GM19463 (cell line): ENCODE measurements around the gene NUDT2.
A peak's percentile ranks its signal among the peaks of the same experiment; 100 is the strongest.

ENCODE experiments used
- ATAC-seq: cut with Tn5 transposase; IDR thresholded peaks from one replicate; pipeline ENCODE4 v1.9.1; 2021; ENCODE audit warnings: mild to moderate bottlenecking, moderate library complexity; ENCODE audit not compliant: unreplicated experiment

The NUDT2 gene

DNA sequence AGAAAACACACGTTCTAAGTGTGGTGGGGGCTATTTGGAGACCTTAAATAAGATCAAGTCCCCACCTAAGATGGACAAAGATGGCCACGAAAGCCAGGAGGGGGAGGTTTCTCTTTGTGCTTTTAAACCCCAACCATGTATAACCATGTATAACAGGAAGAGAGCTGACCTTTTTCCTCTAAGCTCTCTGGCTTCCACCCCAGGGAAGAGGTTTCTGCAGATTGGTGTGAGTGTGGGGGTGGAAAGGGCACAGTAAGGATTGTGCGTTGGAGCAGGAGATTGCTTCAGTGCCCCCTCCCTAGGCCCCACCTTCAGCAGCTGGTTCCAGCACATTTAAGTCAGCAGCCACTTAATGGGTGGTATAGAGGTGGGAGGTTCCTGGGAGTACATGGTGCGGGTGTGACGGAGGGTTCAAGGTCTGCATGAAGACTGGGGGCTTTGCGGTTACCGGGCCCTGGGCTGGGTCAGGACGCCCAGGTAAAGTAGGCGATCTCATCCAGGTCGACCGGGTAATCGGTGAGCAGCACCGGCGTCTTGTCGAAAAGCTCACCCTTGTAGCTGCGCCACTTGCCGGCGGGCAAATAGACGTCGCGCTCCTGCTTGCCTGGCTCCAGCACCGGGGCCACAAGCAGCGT, 41.1 kb downstream of the NUDT2 start:
- ATAC-seq = no peak

DNA sequence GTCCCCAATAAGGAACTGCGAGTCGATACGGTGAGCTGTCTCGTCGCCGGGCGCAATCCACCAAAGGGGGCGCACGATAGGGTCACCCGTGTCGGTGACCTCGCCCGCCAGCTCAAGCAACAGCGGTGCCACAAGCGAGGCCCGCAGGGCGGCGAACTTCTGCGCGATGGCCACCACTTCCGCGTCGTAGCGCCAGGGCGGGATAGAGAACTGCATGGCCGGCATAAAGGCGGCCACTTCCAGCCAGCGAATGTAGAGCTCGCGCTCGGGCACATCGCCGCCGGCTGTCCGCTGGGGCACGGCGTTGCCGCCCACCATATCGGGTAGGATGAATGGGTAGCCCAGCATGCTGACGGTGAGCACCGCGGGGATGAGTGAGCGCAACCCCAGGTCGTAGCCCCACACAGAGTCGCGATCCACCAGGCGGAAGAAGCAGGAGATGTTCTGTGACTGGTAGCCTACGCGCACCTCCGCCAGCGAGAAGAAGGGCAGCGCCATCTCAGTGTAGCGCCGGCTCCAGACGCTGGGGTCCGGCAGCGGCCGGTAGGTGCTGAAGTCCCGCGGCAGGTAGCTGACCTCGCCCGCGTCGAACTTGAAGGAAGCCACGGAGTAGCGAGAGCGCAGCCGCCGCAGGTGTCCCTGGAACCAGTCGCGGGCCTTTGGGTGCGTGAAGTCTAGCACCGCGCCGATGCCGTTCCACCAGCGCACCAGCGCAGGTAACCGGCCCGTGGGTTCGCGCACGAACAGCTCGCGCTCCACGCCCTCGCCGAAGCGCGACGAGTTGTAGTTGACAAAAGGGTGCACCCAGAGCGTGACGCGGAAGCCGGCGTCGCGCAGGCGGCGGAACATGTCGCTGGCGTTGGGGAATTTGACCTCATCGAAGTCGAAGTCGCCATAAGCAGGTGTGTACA, 41.9 kb downstream of the NUDT2 start:
- no peak for ATAC-seq

DNA sequence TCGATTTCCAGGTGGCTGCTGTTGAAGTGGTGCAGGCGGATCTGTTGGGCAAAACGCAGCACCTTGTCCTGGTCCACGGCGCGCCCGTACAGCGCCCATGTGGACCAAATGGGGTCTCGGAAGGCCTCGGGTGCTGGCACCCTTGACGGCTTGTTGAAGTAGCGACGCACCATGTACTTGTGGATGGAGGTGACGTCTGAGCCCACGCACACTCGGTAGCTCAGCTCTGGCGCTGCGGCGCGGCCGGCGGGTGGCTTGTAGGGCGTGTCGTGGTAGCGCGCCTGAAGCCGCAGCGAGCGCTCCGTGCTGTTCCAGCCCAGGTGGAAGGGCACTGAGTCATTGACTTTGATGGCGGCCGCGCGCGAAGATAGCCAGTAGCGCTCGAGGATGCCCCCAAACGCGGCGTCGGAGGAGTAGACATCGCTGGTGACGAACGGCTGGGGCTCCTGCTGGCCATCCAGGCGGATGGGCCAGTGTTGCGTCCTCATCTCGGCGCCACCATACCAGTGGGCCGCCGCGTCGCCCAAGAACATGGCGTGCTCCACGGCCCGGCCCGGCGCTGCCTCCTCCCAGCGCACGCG, 42.6 kb downstream of the NUDT2 start:
- ATAC-seq = no peak

DNA sequence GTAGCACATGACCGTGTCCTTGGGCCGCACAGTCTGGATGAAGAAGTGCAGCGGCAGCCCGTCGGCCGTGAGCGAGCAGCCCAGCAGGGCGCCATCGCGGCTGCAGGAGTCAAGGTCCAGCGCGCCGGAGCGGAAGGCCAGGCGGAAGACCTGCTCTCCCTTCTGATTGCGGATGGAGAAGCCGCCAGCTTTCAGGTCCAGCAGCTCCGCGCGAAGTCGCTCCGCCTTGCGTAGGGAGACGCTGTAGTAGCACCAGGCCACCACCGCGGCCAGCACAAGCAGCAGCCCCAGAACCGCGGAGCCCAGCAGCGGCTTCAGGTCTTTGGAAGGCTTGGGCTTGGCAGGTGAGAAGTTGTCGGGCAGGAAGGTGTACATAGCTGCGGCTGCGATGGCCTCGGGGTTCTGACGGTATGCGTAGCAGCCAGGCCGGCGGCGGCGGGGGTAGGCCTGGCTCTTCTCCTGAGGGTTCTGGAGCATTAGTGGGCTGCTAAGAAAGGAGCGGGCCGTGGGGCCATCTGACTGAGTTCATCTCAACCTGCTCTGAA, 43.2 kb downstream of the NUDT2 start:
- ATAC-seq = no peak

DNA sequence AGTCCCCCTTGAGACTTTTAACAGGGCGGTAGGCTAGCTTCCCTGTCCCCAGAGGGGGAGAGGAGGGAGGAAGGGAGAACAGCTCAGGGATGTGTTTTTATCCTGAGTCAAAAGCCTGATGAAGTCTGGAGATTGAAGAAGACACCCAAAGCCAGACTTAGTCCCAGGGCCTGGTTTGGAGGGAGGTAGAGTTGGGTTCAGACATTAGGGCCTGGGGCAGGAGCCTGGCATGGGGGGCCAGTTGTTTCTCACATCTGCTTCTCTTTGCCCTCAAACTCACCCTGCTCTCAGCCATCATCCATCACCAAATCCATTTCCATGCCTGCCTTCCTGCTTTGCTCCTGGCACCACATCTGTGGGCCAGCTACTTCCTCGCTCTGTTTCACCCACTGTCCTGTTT, 44.4 kb downstream of the NUDT2 start:
- ATAC-seq = no peak

DNA sequence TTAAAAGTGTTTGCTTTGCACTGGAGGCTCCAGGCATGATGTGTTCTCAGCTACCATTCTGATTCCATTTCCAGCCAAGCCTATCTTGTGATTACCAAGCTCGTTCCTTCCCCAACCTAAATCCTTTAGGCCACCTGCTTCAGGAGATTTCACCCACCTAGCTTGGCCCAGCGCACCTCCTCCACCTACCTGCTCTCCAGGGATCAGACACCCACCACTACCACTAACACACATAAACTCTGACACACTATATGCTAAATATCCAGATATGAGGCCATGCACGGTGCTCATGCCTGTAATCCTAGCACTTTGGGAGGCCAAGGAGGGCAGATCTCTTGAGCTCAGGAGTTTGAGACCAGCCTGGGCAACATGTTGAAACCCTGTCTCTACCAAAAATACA, 45.0 kb downstream of the NUDT2 start:
- no peak for ATAC-seq

DNA sequence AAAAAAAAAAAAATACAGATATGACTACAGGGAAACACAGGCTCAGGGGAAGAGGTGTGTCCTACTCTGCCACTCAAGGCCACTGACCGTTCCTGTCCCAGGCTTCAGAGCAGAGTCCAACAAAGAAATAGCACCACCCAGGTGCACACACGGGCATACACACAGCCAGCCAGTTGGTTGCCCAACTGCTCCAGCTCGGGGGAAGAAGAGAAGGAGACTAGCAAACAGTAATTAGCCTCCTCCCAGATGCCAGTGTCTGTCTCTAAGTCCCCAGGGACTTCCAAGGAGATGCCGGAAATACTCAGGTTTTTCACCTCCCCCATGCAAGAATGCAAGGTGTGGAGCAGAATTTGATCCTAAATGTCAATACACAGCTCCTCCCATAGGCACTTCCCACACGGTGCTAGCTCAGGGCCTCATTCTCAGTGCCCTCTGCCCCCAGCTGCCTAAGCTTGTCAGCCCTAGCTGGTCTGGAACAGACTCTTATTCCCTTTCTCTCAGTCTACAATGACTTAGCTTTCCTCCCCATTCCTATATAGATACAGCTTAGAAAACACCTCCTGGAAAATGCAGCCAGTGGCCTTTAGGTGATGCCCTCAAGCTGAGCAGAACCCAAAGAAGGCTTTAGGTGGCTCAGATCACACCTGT, 45.7 kb downstream of the NUDT2 start:
- ATAC-seq = no peak

DNA sequence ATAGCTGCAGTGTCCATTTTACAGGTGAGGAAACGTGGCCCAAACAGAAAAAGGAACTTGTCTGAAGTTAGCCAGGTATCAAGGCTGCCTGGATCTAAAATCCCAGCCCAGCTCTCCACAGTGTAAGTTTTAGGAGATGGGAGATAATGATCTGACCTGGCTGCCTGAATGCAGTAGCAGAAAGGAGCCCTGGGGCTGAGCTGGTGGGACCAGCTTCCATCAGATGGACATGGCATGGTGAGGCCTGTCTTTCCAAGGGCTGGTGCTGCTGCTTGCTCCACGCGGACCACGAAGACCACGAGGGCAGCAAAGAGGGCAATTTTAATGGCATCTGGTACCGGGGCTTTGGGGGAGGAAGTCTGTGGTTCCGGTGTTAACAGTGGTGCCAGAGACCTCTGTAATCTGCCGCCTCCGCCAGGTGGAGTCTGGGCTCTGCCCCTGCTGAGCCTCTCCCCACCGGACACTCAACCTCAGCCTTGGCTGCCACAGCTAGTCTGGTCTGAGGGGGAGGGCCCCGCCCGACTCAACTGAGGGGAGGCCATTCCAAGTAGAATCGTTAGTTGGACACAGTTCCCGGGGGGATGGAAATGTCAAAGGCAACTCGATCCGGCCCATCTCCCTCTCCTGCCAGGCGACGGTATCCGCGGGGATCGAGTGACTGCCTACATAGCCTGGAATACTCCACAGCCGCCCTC, 46.7 kb downstream of the NUDT2 start:
- no peak for ATAC-seq

DNA sequence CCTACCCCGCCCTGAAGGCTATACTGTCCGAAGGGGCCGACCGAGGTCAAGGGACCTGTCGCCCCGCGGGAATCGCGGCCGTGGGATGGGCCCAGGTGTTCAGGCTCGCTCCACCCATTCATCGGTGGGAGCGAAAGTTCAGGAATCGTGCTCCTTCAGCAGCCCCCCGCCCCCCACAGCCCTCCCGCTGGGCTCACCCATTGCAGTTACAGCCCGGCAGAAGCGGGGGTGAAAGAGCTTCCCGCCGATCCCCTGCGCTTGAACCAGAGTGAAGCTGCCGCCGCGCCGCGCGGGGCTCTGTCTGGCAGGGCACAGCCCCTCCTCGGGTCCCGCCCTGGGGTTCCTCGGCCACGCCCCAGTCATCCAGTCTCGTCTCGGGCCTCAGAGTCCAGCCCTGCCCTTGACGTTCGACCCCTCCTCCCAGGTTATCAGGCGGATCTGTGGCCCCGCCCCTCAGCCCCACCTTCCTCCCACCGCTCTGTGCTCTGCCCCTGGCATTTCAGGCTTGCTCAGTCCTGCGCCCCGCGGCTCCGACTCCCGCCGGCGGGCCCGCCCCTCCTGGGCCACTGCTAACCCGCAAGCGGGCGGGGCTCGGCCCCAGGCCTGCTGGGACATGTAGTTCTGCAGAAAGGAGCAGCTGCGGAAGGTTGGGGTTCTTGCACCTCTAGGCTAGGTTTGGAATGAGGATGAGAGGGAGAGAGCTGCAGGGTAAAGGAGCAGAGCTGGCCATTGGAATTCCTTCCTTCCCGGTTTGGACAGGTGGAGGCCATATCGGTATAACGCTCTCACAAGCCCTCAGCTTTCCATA, 47.4 kb downstream of the NUDT2 start, which contains the start of gene MYORG:
TSS of gene MYORG (minus strand) at position 303 of the 808 bp plus-strand sequence. CDS start 3,955 bp downstream, outside the sequence.
- ATAC-seq = peak; percentile 82

DNA sequence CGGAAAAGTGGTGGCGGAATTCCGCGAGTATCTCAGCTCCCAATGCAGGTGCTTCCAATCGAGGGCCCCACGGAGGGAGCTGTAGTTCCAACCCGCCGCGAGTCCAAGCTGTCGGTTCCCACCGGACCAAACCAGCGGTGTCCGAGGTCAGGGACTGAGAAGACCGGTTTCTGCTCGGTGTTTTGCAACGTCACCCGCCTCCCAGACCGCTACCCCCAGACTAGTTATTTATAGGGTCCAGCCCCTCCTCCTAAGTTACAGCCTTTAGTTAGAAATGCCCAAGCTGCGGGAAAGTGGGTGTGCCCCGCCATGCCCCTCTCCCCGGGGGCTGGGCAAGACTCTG, 48.0 kb downstream of the NUDT2 start:
- ATAC-seq = no peak

DNA sequence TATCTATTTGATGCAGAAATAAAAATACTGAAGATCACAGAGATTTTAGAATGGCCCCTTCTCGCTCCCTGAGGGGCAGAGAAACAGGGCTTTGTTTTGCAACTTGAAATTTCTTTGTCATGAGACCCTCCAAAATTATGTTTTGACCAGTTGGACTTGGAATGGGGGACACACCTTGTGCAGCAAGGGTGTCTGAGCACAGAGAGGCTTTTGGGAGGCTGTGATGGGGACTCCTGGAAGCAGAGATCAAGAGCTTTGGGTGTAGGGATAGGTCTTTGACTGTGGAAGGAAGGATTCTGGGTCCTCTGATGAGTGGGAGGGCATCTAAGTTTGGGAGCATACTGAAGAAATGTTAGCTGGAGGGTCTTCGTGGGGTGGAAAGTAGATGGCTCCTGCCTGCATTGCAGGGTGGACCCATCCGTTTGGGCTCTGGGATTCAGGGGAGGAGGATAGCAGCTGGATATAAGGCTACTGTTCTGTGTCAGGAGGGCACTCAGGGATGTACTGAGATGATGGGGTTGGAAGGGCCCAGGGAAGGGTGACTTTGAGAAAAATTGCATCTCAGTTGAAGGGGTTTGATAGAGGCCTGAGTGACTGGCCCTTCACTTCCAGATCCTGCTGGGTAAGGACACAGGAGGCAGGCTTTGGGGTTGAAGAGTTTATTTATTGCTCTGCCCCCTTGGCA, 49.1 kb downstream of the NUDT2 start:
- no peak for ATAC-seq

DNA sequence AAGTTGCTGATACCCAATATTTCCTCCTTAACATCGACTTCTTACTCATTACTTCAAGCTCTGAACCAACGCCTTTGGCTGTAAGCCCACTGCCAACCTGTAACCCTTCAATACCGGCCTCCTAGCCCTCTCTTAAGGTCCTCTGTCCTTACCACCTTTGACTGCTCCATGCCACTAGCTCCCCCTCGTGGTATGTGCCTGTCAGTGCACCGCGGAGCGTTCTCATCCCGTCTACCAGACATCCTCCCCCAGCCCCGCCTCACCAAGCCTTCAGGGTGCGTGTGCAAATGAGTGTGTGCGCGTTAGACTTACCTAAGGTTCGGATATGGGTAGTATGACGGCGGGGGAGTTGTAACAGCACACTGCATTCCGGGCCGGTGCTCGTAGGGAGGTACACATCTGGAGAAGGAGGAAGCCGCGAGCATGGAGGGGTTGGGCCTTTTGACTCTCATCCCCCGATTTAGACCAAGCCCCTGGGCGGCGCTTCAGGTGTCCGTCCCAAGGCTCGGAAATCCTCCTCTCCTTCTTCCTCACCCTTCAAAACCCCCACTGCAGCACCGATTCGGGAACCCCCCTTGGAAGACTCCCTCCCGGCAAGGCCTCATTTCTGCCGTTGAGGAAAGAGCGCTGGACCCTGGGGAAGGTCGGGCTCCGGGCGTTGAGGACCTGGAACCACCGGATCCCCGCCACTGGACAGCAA, 50.1 kb downstream of the NUDT2 start:
- ATAC-seq = peak; percentile 19

DNA sequence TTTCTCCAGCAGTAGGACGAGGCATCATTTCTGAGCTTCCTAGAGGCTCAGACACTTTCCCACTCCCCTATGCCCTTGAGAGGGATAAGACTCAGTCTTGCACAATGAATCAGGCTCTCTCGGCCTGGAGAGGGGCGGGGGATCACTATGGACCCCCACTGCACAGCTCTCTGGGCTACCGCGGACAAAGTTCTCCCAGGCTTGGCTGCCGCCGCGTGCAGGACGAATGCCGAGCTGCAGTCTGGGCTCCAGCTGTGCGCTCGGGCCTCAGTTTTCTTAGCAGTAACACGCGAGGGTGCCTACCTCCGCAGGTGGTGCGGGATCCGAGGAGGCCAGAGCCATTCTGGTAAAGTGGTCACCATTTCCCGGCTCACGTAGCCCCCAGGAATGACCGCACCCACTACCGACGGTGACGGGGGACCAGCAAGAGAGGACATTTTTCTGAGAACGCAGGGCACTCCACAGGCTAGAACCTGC, 50.7 kb downstream of the NUDT2 start:
- no peak for ATAC-seq

DNA sequence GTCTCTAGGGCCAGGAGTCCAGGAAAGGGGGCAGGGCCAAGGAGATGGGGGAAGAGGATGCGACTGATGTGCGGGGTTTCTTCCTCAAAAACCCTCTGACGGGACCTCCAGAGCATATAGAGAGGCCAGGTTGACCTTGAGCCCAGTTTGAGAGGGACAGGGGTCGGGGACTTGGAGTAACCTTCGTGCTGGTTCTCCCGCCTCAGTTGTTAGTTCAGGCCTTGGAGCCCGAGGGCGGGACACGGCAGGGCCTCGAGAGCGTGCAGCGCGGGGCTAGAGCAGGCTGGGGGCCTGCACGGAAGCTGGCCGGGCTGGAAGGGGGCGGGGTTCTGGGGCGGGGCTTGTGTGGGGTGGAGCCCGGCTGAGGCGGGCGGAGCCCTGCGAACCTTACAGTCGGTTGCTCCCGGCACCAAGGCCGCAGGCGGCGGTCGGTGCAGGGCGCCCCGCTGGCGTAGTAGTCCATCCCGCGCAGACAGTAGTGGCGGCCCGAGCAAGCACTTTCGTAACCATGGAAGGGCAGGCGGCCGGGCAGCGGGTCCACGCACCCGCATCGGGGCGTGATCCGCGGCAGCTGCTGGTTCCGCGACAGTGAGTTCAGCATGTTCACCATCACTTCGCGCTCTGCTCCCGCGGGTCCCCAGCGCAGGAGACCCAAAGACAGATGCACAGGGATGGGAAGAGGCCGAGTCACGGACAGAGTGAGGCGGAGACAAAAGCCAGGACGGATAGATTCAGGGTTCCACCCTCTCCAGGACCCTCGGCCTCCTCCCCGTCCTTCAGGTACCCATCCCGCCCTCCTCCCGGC, 51.3 kb downstream of the NUDT2 start:
- peak; percentile 33 for ATAC-seq

DNA sequence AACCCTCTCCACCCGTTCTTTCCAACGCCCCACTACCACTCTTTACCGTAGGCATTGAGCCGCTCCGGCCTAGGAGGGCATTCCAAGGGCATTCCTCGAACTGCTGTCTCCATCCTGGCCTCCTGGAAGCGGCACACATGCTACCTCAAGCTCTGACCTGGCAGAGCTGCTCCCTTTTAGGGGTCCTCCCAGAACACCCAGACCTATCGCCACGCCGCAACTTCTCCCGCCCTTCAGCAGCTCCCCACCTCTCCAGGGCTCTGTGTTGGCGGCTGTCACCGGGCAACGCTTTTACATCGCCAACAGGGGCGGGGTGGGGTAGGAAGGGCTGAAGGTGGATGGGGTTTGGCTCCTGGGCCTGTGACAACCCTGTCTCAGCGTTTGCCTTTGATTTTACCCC, 52.0 kb downstream of the NUDT2 start:
- no peak for ATAC-seq

DNA sequence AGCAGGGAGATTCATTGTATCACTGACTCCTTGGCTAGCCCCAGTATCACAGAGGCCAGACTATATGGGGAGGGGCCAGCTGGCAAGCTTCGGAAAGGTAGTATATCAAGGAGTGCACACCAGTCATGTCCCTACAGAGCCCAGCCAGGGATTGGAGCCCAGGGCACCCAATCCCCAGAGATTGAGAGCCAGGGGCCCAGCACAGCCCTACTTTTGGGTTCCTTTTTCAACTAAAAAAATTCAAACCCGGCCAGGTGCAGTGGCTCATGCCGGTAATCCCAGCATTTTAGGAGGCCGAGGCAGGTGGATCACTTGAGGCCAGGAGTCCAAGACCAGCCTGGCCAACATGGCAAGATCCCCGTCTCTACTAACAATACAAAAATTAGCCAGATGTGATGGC, 52.7 kb downstream of the NUDT2 start:
- no peak for ATAC-seq

DNA sequence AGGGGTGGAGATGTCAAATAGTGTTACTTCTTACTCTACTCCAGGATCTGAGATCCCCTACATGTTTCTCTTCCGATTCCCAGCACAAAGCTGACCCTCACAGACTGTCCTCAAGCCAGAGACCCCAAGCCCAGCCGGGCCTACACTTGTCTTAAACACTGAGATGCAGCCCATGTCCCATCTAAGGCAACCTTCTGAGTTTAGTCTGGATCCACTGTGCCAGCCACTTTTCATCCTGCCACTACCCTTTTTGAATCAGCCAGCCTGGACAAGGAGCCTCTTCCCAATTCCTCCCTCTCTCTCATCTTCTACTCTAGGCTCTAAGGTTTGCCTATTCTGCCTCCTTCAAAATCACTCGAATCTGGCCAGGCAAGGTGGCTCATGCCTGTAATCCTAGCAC, 53.5 kb downstream of the NUDT2 start:
- no peak for ATAC-seq

DNA sequence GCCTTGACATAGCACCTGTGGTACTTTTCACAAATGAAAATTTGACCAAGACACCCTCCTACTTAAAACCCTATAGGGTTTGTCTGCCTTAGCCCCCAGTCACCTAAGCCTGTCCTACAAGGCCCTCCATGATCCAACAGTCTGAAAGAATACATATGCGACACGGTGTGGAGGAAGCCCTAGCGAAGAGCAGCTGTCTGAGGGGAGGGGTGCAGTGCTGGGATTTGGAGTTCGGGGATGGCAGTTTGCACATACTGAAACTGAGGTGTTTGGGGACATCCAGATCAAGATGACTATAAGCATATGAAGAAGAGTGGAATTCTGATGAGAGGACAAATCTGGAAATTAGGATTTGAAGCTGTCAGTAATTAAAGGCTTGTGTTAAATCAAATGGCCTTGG, 54.5 kb downstream of the NUDT2 start:
- no peak for ATAC-seq
